Parathyroid adenoma (tissue), 2 donors: Measurements from ENCODE around the gene PSMD7.

ENCODE experiments used
- H2AFZ ChIP-seq: fragments of 300-600 bp; sonication (generic); one replicate; pipeline ENCODE4 v1.7.0; 2017; ENCODE audit warnings: antibody characterized with exemption, mild to moderate bottlenecking
- H3K27ac ChIP-seq: fragments of 300-600 bp; sonication (generic); one replicate; pipeline ENCODE4 v1.7.0; 2017
- H3K27me3 ChIP-seq: fragments of 300-600 bp; sonication (generic); one replicate; pipeline ENCODE4 v1.7.0; 2017; ENCODE audit warnings: low read length; ENCODE audit not compliant: control insufficient read depth, insufficient read depth
- H3K36me3 ChIP-seq: fragments of 300-600 bp; sonication (generic); one replicate; pipeline ENCODE4 v1.7.0; 2017; ENCODE audit warnings: low read length; ENCODE audit not compliant: control insufficient read depth, insufficient read depth
- H3K4me1 ChIP-seq: fragments of 300-600 bp; sonication (generic); one replicate; pipeline ENCODE4 v1.7.0; 2017; ENCODE audit warnings: control low read depth
- H3K4me2 ChIP-seq: fragments of 300-600 bp; sonication (generic); one replicate; pipeline ENCODE4 v1.7.0; 2017; ENCODE audit warnings: low read length
- H3K4me3 ChIP-seq: fragments of 300-600 bp; sonication (generic); one replicate; pipeline ENCODE4 v1.7.0; 2017; ENCODE audit warnings: low read depth, low read length
- H3K79me2 ChIP-seq: fragments of 300-600 bp; sonication (generic); one replicate; pipeline ENCODE4 v1.7.0; 2017; ENCODE audit warnings: control low read depth
- H3K9ac ChIP-seq: fragments of 300-600 bp; sonication (generic); one replicate; pipeline ENCODE4 v1.7.0; 2017; ENCODE audit warnings: mild to moderate bottlenecking
- H3K9me3 ChIP-seq: fragments of 300-600 bp; sonication (generic); one replicate; pipeline ENCODE4 v1.7.0; 2017; ENCODE audit warnings: low read length; ENCODE audit not compliant: control insufficient read depth
- TF ChIP-seq, protein P1 (sequence below): fragments of 300-600 bp; sonication (generic); IDR thresholded peaks from one replicate; pipeline ENCODE4 v1.7.0; 2017; ENCODE audit warnings: antibody characterized with exemption, mild to moderate bottlenecking
- donor health status: primary hyperparathyroidism.

Gene PSMD7

DNA sequence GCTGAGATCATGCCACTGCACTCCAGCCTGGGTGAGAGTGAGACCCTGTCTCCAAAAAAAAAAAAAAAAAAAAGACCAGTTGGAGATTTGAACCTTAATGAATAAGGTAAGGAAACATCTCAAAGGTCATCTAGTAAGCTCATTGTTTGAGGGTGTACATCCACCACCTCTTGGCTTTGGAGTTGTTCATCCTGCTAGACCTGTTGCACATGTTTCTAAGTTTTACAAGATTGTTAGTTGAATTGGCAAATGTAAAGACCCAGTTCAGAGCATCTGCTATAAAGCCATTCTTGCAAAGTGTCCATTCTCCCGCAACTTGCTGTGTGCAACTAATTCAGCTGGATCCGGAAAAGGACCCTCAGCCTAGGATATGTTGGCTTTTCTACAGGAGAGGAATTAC is 1.5 kb downstream of the PSMD7 start:
- Histone ChIP-seq H3K4me2 (no peak overlapping the region), H3K27me3 (no peaks in the 10 kb centered on the region), H3K4me3 (no peak overlapping the region), H3K36me3 (no peaks in the 10 kb centered on the region), H3K9ac (no peak overlapping the region), H3K4me1 (peaks cover 10% of the 10 kb centered on the region), H3K27ac (no peak overlapping the region), H2AFZ (no peak overlapping the region), H3K79me2 (peaks cover 17% of the 10 kb centered on the region), H3K9me3 (no peaks in the 10 kb centered on the region)
- TF ChIP-seq, protein P1, sequence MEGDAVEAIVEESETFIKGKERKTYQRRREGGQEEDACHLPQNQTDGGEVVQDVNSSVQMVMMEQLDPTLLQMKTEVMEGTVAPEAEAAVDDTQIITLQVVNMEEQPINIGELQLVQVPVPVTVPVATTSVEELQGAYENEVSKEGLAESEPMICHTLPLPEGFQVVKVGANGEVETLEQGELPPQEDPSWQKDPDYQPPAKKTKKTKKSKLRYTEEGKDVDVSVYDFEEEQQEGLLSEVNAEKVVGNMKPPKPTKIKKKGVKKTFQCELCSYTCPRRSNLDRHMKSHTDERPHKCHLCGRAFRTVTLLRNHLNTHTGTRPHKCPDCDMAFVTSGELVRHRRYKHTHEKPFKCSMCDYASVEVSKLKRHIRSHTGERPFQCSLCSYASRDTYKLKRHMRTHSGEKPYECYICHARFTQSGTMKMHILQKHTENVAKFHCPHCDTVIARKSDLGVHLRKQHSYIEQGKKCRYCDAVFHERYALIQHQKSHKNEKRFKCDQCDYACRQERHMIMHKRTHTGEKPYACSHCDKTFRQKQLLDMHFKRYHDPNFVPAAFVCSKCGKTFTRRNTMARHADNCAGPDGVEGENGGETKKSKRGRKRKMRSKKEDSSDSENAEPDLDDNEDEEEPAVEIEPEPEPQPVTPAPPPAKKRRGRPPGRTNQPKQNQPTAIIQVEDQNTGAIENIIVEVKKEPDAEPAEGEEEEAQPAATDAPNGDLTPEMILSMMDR = no peak

DNA sequence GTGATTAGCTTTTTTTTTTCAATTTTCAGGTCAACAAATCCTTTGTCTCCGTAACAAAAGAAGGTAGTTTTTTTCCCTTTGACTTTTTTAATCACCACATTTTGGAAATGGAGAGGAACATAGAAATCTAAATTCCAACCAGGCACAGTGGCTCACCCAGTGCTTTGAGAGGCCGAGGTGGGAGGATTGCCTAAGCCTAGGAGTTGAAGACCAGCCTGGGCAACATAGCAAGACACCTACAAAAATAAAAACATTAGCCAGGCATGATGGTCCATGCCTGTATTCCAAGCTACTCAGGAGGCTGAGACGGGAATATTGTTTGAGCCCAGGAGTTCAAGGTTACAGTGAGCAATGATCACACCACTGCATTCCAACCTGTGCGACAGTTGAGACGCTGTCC is 5.7 kb downstream of the PSMD7 start:
- H3K27me3 ChIP-seq = no peaks in the 10 kb centered on the region
- H3K4me2 ChIP-seq = no peak overlapping the region
- H3K79me2 ChIP-seq = peaks cover 11% of the 10 kb centered on the region
- no peak overlapping the region for H3K9ac ChIP-seq
- H2AFZ ChIP-seq = no peak overlapping the region
- peaks cover 13% of the 10 kb centered on the region for H3K4me1 ChIP-seq
- no peaks in the 10 kb centered on the region for H3K36me3 ChIP-seq
- TF ChIP-seq, protein P1 = no peak
- H3K27ac ChIP-seq = no peak overlapping the region
- no peaks in the 10 kb centered on the region for H3K9me3 ChIP-seq
- no peak overlapping the region for H3K4me3 ChIP-seq

GRCh38 chr16:74304164-74304834 is 7.7 kb downstream of the PSMD7 start:
- H3K36me3 ChIP-seq = no peaks in the 10 kb centered on the region
- no peaks in the 10 kb centered on the region for H3K79me2 ChIP-seq
- H2AFZ ChIP-seq = no peak overlapping the region
- no peak overlapping the region for H3K4me3 ChIP-seq
- no peak overlapping the region for H3K9ac ChIP-seq
- H3K9me3 ChIP-seq = no peaks in the 10 kb centered on the region
- TF ChIP-seq, protein P1 = peak; percentile 18
- no peaks in the 10 kb centered on the region for H3K27me3 ChIP-seq
- peaks cover 10% of the 10 kb centered on the region for H3K4me1 ChIP-seq
- no peak overlapping the region for H3K27ac ChIP-seq
- H3K4me2 ChIP-seq = no peak overlapping the region

DNA sequence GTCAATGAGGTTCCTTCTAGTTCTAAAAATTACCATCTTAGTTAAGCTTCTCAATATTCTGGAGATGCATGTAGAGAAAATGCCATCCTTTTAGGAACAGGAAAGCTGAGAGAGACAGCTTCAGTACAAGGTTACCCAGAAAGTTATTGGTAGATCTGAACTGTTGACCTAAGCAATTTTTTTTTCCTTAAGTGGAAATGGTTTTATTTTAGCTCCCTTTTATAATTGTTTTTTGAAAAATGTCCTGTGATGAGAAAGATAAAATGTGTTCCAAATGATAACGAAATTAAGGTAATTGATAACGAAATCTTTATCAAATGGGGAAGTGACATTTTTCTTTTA is 8.2 kb downstream of the PSMD7 start:
- Histone ChIP-seq H3K27ac (no peak overlapping the region), H2AFZ (no peak overlapping the region), H3K4me3 (no peak overlapping the region), H3K36me3 (no peaks in the 10 kb centered on the region), H3K4me1 (peaks cover 10% of the 10 kb centered on the region), H3K27me3 (no peaks in the 10 kb centered on the region), H3K9me3 (no peaks in the 10 kb centered on the region), H3K79me2 (no peaks in the 10 kb centered on the region), H3K9ac (no peak overlapping the region), H3K4me2 (no peak overlapping the region)
- TF ChIP-seq, protein P1 = no peak

- TF ChIP-seq, protein P1 = no peak
- Histone ChIP-seq H3K4me3 (no peak overlapping the region), H2AFZ (no peak overlapping the region), H3K4me2 (no peak overlapping the region), H3K4me1 (peaks cover 10% of the 10 kb centered on the region), H3K79me2 (no peaks in the 10 kb centered on the region), H3K9me3 (no peaks in the 10 kb centered on the region), H3K36me3 (no peaks in the 10 kb centered on the region), H3K9ac (no peak overlapping the region), H3K27ac (no peak overlapping the region), H3K27me3 (no peaks in the 10 kb centered on the region)
Measured at GRCh38 chr16:74305281-74305680, 8.7 kb downstream of the PSMD7 start.
